Measurements from ENCODE around the gene MICAL2. TPM values are rescaled to one million over a fixed set of nuclear protein-coding genes. Genes with fewer than 3 reads are reported as not detected.

The MICAL2 gene
- total and polyA plus RNA-seq, 10 of the 15 experiments (the other 5 are each of a cell fraction or from before 2014, with no cell fraction given), result 0.90 to 5.6 (median 2.4) TPM

GRCh38 chr11:12301379-12301778, 191.0 kb downstream of the MICAL2 start:
- Histone ChIP-seq H3K4me2 (ENCODE audit: control insufficient read depth, insufficient read depth) (no peak overlapping the region), H3K27ac (ENCODE audit: control insufficient read depth, insufficient read depth) (no peak overlapping the region), H3K27me3 (replicated peaks in 1 of 2; ENCODE audit: control insufficient read depth in 2 of 2, insufficient read depth in 2 of 2, low read length in 1 of 2) (no peaks in the 10 kb centered on the region; a peak in 1 of 4 replicates), H3K9me3 (replicated peaks; ENCODE audit: control insufficient read depth, insufficient read depth, low read length) (no peaks in the 10 kb centered on the region; the same call in 2 of the 3 replicates), H2AFZ (ENCODE audit: control insufficient read depth, low read depth, low read length) (no peak overlapping the region), H3K9ac (ENCODE audit: control insufficient read depth, insufficient read depth, low read length) (no peak overlapping the region), H3K4me3 (no peak overlapping the region), H4K20me1 (ENCODE audit: control insufficient read depth, insufficient read depth) (no peaks in the 10 kb centered on the region), H3K4me1 (ENCODE audit: control insufficient read depth, insufficient read depth, low read length) (no peaks in the 10 kb centered on the region), H3K79me2 (ENCODE audit: control insufficient read depth, insufficient read depth, low read length) (no peaks in the 10 kb centered on the region), H3K36me3 (ENCODE audit: control insufficient read depth in 2 of 2, insufficient read depth in 2 of 2, low read length in 1 of 2) (no peaks in the 10 kb centered on the region)
- no peak for FAIRE-seq
- WGBS (ENCODE audit: insufficient coverage, insufficient replicate concordance, low lambda C conversion rate, missing lambda C conversion rate), result 43% methylated on average over 3 of the region's 3 CpGs
- ATAC-seq, result no peak
- RAD21 ChIA-PET (ENCODE audit: unreplicated experiment), result no interaction called here
- TF ChIP-seq E4F1 (IDR thresholded peaks at IDR 0.05; ENCODE audit: borderline replicate concordance, partially characterized antibody) (no peak), MEF2B (IDR thresholded peaks at IDR 0.05; ENCODE audit: partially characterized antibody, poor library complexity, severe bottlenecking) (no peak), IRF3 (IDR thresholded peaks at IDR 0.05) (no peak), ZBTB4 (CRISPR knock-in tag; IDR thresholded peaks at IDR 0.05) (no peak), ZNF24 (IDR thresholded peaks at IDR 0.05) (no peak), NFXL1 (IDR thresholded peaks at IDR 0.05; ENCODE audit: borderline replicate concordance) (no peak), USF2 (IDR thresholded peaks at IDR 0.05; ENCODE audit: borderline replicate concordance, low read depth, low read length) (no peak), SMAD1 (IDR thresholded peaks at IDR 0.05; ENCODE audit: low read depth, partially characterized antibody) (no peak), ZSCAN29 (IDR thresholded peaks at IDR 0.05) (no peak)
- CTCF ChIA-PET, result no interaction called here
- DNase-seq (ENCODE audit: low read depth, low spot score), result no peak
- no TSS peak for BruUV-seq (replicated peaks)
- SMC1A ChIA-PET (ENCODE audit: uncharacterized antibody, unreplicated experiment), result interaction anchor here (0.6 kb wide), 1 partner anchor 634 kb away, joined by 3 read pairs; no protein-coding TSS in a partner anchor
- in situ Hi-C loops (cut with MboI) (no loop called here), intact Hi-C loops (cut with micrococcal nuclease; ENCODE audit: unreplicated experiment) (no loop called here)
- POLR2A ChIA-PET, result no interaction called here
